C4-2B (cell line): ENCODE measurements around the gene KCNQ1OT1.

Experiments
- H3K27ac ChIP-seq: fragments of 450-650 bp; 2 replicates; pipeline ENCODE4 v1.5.1; 2017
- ZFX ChIP-seq: fragments of 450-650 bp; IDR thresholded peaks from 2 replicates; pipeline ENCODE4 v1.6.1; 2017
- TF ChIP-seq, protein P1 (sequence below): fragments of 450-650 bp; conservative IDR thresholded peaks from 2 replicates; pipeline ENCODE4 v1.5.1; 2017; ENCODE audit warnings: mild to moderate bottlenecking

Gene KCNQ1OT1

DNA sequence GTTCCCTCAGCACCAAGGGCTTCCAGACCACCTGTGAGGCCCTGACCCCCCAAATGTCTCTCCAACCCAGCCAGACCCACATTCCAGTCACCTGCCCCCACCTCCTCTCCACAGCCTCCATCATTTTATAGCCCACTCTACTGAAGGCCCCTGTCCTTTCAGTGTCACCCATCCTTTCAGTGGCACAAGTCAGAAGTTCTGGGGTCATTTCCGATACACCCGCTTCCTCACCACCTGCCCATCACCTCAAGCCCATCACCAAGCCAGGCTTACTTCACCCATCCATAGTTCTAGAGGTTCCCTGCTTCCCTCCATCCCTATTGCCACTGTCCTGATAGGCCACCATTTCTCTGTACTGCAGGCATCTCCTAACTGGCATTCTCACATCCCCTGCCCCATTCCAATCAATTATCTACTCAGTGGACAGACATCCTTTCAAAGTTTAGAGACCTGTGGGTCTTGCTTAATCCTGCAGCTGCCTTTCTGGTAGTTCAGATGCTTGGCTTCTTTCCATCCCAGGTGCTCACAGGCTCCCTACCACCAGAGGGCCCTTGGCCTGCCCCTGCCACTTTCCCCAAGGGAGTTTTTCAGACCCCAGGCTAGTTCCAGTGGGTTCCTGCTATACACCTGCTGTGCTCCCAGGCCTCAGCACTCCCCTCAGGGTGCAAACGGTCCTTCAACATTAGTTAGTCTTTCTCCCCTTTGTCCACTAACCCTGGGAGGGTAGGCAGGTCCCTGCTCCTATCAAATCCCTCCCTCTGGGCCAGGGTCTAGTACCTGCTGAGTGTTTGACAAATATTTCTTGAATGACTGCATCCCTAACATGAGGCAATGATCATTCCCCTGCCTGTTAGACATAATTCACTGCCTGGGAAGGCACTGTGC, 7.6 kb downstream of the KCNQ1OT1 start:
- H3K27ac ChIP-seq = no peak overlapping the region
- no peak for TF ChIP-seq ZFX
- TF ChIP-seq, protein P1, sequence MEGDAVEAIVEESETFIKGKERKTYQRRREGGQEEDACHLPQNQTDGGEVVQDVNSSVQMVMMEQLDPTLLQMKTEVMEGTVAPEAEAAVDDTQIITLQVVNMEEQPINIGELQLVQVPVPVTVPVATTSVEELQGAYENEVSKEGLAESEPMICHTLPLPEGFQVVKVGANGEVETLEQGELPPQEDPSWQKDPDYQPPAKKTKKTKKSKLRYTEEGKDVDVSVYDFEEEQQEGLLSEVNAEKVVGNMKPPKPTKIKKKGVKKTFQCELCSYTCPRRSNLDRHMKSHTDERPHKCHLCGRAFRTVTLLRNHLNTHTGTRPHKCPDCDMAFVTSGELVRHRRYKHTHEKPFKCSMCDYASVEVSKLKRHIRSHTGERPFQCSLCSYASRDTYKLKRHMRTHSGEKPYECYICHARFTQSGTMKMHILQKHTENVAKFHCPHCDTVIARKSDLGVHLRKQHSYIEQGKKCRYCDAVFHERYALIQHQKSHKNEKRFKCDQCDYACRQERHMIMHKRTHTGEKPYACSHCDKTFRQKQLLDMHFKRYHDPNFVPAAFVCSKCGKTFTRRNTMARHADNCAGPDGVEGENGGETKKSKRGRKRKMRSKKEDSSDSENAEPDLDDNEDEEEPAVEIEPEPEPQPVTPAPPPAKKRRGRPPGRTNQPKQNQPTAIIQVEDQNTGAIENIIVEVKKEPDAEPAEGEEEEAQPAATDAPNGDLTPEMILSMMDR = no peak

DNA sequence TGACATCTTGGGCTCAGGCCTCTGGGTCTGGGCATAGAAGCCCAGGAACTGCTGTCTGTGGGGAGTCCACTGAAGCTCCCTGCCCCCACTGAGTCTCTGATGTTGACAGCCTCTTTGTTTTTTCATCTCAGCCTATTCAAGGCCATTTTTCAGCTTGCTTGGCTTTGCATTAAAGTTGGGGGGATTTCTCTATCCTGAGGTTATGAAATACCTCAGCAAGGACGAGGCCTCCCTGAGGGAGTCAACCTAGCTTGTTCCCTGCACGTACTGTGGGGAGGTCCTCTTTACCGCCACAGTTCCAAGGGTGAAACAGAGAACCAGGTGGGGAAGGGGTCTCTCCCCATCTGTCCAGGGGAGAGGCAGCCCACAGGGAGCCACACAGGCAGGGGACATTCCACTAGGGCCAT, 8.4 kb downstream of the KCNQ1OT1 start:
- TF ChIP-seq ZFX = no peak
- TF ChIP-seq, protein P1 = no peak
- no peak overlapping the region for H3K27ac ChIP-seq

DNA sequence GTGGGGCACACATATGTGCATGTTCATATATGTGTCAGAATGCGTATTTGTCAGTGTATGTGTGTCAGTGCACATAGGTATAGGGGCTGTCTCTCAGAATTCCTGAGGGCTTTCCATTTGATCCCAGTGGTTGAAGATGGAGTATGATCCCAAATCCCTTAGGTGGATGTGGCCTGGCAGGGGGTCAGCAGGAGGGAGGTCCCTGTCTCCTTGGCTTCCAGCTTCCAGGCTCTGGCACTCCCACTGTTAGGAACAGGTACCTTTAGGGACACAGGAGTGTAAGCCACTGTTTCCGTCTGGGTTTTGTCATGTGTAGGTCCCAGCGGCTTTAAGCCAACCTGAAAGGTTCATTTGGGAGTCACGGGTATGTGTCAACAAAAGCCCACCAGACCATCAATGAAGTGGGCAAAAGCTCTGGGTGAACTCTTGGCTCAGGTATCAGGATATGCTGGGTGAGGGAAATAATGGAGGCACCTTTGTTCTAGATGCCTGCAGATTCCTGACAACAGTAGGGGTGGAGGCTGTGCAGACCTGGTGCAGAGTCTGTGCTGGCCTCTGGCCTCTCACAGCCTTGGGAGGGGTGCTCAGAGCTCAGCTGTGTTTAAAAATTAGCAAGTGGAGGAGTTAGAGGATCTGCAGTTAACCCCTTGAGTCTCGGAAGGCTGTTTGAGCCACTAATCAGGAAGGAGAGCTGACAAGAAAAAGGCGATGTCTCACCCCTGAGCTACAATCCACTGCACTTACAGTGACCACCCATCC, 9.0 kb downstream of the KCNQ1OT1 start:
- no peak overlapping the region for H3K27ac ChIP-seq
- TF ChIP-seq, protein P1 = no peak
- no peak for TF ChIP-seq ZFX

DNA sequence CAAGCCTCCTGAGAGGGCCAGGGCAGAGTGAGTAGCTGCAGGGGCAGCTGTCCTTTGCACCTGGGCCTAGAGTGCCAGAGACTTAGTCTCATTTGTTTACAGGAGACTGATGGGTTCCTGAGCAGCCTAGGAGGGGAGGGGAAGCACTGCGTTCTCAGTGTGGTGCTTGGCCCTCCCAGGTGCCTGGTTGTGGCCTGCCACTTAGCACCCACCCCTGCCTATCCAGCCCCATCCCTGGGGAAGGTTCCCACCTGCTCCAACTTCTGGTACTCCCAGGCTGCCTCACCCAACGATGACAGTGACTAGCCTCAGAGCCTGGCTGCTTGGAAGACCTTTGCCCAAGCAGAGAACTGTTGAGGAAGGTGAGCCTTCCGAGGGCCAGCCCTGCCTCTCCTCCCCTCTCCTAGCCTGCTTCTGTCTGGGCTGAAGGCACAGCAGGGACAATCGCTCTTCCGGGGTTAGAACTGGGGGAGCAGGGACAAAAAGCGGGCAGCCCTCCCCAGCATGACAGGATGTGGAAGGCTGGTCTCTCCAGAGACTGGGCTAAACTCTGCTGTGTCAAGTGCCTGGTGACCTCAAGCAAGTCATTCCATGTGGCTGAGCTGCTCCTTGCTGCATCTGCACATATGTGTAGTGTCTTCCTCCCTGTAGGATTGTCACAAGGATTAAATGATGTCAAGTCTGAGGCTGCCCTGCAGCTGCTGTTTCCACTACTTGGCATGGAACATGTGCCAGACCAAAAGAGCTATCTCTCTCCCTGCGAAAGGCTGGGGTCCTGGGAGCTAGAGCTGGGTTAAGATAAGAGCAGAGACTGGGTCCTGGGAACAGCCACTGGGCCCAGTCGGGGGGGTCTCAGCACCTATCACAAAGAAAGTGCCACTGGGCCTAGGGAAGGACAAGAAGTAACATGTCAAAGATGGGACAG, 9.9 kb downstream of the KCNQ1OT1 start:
- TF ChIP-seq, protein P1 = no peak
- TF ChIP-seq ZFX = no peak
- no peak overlapping the region for H3K27ac ChIP-seq

DNA sequence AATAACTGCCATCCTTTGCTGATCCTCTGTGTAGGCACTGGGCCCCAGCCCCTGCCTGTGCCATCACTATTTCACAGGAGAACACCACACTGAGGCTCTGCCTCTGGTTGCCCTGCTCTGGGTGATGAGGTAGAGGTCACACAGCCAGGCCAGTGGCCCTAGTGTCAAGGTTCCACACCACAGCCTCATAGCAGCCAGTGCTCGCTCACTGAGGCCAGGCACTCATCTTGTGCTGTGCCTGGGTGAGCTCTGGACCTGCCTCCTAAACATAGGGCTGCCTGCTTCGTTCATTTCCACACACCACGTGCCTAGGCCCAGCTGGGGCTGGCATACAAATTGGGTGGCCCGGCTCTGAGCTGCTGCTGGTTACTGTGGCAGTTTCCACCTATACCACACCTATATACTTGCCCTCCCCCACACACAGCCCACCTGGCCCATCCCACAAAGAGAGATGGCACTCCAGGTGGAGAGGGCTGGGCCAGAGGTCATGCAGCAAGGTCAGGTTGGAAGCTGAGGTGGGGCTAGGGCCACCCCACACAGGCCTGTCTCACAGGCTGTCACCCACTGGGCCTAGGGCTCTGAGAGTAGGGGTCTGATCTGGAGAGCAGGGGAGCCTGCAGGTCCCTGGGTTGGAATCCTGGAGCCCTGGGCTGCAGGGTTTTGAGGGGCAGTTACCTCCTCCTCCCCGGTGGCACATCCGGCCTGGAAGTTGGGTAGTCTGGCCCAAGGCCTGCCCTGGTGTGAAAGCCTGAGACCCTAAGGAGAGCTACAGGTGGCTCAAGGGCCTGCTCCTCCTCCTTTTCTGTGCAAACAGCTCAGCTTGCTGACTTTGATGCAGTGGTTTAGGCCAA, 11.2 kb downstream of the KCNQ1OT1 start:
- H3K27ac ChIP-seq = no peak overlapping the region
- TF ChIP-seq, protein P1 = no peak
- no peak for TF ChIP-seq ZFX

DNA sequence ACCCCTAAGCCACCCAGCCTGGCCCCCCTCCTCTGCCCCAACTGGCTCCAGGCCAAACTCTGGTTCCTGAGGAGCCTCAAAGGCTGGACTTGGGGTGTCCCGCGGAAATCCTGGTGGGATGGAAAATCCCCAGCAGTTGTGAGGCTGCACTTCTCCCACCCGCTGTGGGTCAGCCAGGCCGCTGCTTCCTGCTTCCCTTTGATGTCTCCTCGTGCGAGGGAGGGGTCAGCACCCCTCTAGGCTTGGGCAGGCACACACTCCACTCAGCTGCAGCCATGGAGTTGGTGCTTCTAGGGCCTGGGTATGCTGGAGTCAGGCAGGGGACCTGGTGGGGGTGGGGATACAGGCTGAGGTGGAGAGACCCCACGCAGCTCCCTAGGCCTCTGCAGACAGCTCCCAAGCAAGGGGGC, 12.0 kb downstream of the KCNQ1OT1 start:
- TF ChIP-seq, protein P1 = no peak
- TF ChIP-seq ZFX = no peak
- H3K27ac ChIP-seq = no peak overlapping the region
